NCI-H1694 treated with DMSO at 0.1 percent for 48 hours (cell line): ENCODE measurements around the gene ADAM29.
"Not testable (repeated sequence)": the region's sequence is repeated elsewhere in the genome, so short reads cannot be mapped to it uniquely, and the experiment has no call there.

Experiments used
- DNase-seq: peaks from one replicate; lab custom pipeline; 2025; lab: John Stamatoyannopoulos, UW

Gene ADAM29

DNA sequence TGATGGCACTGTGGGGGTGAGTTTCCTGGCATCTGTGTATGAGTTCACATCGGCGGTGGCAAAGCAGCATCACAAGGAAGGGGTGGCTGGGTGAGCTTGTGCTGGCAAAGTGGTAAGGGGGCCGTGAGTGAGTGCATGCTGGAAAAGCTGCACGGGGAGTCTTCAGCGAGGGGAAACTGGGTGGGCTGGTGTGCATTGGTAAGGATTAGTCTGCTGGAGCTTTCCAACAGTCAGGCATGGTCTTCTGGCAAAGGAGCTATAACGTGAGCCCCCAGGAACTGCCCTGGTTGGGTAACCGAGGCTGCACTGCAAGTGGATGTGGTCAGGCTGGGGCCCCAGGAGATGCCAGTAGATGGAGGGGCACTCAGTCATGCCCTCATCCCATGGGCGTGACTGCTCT lies 30.7 kb downstream of the ADAM29 start:
- no peak for DNase-seq

DNA sequence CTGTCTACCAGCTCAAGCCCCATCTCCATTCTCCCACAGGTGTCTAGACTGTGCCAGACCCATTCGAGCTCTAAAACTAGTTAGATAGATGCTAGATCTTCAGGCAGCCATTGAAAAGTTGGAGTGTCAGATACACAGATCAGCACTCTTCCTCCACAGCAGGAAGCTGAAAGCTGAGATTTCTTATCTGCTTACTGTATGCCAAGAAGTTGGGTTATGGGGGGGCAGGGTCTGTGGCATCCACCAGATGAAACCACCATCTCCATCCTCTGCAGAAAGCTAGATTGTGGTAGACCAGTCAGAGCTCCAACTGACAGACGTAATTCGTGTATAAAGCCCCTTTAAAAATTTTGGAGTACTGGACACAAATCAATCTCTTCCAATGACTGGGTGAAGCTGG lies 54.8 kb downstream of the ADAM29 start:
- DNase-seq, result no peak

DNA sequence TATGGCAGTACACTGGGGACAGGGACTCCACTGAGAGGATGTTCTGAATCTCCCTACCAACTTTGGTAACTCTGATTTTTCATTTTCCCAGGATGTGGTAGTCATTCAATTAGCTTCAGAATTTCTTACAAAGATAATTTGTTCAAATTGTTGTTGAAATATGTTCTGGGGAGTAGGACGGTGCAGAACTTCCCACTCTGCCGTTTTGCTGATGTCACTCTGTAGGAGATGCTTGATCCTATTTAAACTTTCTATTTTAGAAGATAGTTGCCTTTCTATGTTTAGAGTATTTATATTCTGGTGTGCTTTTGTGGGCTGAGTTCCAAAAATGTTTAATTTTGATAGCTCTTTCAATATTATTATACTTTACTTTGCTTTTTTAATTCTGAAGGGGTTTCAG lies 55.2 kb downstream of the ADAM29 start:
- no peak for DNase-seq

DNA sequence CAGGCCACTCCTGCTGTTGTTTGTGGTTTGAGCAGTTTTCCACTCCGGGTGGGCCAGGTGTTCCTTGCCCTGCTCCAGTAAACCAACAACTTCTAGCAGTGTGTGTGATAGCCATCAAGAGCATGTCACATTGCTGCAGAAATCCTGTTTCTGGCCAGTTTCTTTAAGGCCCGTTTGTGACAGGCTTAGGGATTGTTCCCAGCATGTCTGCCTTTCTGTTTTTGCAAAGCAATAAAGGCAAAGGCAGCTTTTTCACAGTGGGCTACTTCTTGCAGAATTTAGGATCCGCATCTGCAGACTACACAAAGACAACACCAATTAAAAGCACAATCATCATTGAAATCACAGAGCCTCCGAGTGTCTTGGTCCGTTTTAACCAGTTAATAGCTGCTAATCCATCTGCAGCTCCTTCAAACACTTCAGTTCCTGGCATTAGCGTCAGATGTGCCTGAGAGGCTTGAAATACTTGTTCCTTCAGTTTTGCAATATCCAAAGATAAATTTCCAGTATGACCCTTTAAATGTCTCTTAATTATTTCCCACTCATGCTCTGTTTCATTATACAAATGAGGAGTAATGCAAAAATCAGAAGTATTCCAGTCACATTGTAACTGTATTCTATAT lies 65.1 kb downstream of the ADAM29 start:
- DNase-seq, result no peak

DNA sequence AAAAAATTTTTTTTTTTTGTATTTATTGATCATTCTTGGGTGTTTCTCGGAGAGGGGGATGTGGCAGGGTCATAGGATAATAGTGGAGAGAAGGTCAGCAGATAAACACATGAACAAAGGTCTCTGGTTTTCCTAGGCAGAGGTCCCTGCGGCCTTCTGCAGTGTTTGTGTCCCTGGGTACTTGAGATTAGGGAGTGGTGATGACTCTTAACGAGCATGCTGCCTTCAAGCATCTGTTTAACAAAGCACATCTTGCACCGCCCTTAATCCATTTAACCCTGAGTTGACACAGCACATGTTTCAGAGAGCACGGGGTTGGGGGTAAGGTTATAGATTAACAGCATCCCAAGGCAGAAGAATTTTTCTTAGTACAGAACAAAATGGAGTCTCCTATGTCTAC lies 65.7 kb downstream of the ADAM29 start:
- DNase-seq, result not testable (repeated sequence)

DNA sequence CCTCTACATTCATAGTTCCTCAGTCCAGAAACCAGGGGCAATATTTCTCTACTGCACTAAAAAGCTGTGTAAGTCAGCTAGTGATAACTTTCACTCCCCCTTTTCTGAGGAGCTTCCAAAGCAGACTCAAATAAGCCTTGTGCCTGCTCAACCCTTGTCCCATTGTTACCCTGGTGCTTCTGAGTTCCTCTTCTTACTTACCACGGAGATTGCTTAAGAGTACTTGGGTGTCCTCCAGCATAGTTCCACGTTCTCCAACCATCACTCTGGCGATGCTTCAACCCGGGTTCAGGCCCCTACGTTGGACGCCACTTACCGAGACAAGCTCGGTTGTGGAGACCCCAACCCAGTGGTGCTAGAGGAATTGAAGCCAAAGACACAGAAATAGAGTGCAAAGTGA lies 71.6 kb downstream of the ADAM29 start:
- DNase-seq, result no peak

DNA sequence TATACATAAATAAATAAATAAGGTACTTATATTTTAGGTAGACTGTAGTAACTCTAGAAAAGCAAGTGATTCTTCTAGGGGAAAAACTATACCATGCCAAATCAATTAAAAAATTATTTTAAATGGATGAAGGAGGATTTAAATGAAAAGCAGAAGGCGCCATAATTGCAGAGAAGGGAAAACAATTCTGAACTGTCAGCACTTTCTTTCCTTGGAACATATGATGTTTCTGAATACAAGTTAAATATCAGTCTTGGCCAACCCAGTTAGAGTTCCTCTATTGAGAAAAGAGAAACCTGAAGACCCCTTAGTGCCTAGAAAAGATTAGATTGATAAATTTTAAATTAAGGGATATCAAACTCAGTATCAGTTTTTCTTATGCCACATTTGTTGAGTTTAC lies 75.8 kb downstream of the ADAM29 start:
- no peak for DNase-seq

DNA sequence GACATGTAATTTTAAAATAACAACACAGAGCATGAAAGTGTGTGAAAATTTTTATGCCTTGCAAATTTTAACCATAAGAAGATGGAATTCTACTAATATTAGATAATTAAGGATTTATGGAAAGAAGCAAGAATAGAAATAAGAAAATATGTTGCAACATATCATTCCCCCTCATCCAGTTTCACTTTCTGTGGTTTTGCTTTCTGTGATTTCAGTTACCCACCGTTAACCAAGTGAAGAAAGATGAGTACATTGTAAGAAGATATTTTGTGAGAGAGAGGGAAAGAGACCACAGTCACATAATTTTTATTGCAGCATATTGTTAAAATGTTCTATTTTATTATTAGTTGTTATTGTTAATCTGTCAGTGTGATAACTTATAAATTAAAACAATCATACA lies 77.9 kb downstream of the ADAM29 start:
- no peak for DNase-seq

DNA sequence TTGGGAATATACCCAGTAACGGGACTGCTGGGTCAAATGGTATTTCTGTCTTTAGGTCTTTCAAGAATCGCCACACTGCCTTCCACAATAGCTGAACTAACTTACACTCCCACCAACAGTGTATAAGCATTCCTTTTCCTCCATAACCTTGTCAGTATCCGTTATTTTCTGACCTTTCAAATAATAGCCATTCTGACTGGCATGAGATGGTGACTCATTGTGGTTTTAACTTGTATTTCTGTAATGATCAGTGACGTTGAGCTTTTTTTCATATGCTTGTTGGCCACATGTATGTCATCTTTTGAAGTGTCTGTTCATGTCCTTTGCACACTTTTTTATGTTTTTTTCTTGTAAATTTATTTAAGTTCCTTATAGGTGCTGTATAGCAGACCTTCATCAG lies 81.2 kb downstream of the ADAM29 start:
- DNase-seq, result no peak

DNA sequence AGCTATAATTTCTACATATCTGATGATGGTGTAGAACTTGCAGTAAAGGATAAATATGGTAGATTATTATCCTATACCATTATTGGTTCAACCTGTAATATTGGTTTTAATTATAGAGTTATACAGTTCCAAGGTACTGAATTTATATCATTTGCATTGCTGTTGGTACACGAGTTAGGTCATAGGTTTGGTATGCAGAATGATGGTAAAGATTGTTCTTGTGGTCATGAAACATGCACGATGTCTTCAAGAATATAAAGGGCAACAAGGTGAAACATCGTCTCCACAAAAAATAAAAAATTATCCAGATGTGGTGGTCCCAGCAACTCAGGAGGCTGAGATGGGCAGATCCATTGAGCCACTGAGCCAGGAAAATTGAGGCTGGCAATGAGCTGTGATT lies 99.6 kb downstream of the ADAM29 start:
- DNase-seq, result no peak

DNA sequence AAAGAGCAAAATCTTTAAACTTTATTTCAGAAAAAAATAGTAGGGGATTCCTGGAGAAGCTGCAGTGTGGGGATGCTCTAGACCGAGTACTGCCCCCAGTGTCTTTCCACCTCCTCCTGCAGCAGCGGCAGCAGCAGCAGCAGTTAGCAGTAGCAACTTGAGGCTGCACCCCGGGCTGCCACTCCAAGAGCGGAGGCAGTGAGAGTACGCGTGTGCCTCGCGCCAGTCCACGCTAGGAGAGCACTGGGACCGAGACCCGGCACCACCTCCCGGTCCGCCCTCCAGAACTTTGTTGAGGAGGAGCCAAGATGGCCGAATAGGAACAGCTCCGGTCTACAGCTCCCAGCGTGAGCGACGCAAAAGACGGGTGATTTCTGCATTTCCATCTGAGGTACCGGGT lies 101.3 kb downstream of the ADAM29 start:
- not testable (repeated sequence) for DNase-seq
